HL-60 (cell line): ENCODE results near the gene CES2.

Source experiments
- DNase-seq, 2 experiments: peaks; one replicate each; pipeline ENCODE4 v3.0.0-alpha.2; 2010 to 2020; ENCODE audit warnings: low read depth in 1 of 2, low spot score in 1 of 2
- H3K27ac ChIP-seq: fragments of 250-450 bp; sonication (Bioruptor Pico); replicated peaks from 2 replicates; pipeline ENCODE4 v1.5.1; 2020; ENCODE audit warnings: mild to moderate bottlenecking, moderate library complexity
- H3K27me3 ChIP-seq: fragments of 250-450 bp; sonication (Bioruptor Pico); 2 replicates; pipeline ENCODE4 v1.5.1; 2021; ENCODE audit warnings: mild to moderate bottlenecking, moderate library complexity; ENCODE audit not compliant: insufficient read depth, poor library complexity, severe bottlenecking
- H3K4me3 ChIP-seq: replicated peaks from 2 replicates; pipeline ENCODE4 v1.5.1; 2011; ENCODE audit warnings: mild to moderate bottlenecking, control low read depth, low read length; ENCODE audit not compliant: insufficient read depth
- GABPA ChIP-seq: IDR thresholded peaks from 2 replicates; pipeline ENCODE4 v1.6.1; 2012; ENCODE audit warnings: low read depth
- POLR2AphosphoS5 ChIP-seq: IDR thresholded peaks from 2 replicates; pipeline ENCODE4 v1.6.1; 2012; ENCODE audit warnings: low read depth
- SPI1 ChIP-seq: IDR thresholded peaks from 2 replicates; pipeline ENCODE4 v1.6.1; 2012; ENCODE audit warnings: low read depth, mild to moderate bottlenecking, borderline replicate concordance
- TF ChIP-seq, protein P1 (sequence below): IDR thresholded peaks from one replicate; pipeline ENCODE4 v1.5.1; 2011; ENCODE audit warnings: low read length, control low read depth, inconsistent platforms; ENCODE audit not compliant: insufficient read depth
- TF ChIP-seq, protein P2 (sequence below): IDR thresholded peaks from 2 replicates; pipeline ENCODE4 v1.6.1; 2012; ENCODE audit warnings: low read depth; ENCODE audit not compliant: insufficient replicate concordance

The CES2 gene

DNA sequence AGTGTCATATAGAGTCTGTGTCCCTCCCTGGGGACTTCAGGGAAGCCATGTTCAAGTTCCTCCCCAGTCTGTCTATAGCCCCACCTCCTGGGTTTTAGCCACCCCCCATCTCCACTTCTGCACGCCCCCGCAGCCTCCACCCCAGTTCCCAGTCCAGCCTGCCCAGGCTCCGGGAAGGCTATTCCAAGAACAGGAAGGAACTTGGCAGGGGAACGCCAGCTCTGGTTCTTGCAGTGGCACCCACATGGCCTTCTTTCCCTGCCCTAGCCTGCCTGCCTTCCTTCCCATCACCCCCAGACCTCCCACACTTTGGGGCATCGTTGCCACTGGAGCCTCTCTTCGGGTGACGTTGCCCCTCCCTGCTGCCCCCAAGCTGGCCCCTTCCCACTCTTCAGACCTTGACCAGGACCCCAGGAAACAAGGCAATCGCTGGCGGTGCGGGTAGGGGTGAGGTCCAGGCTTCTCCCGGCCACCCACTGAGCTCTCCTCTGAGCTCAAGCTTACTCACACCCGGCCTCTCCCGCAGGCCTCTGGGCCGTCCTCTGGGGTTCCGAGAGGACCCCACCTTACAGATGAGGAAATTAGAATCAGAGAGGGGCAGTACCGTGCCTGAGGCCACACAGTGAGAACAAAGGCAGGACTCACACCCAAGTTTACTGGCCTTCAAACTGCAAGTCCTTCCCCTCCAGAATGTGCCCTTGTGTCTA lies 43.8 kb downstream of the CES2 start:
- Histone ChIP-seq H3K27ac (no peak overlapping the region), H3K4me3 (no peak overlapping the region), H3K27me3 (no peaks in the 10 kb centered on the region)
- DNase-seq = no peak
- TF ChIP-seq SPI1 (no peak), GABPA (no peak), POLR2AphosphoS5 (no peak)
- TF ChIP-seq, protein P1, sequence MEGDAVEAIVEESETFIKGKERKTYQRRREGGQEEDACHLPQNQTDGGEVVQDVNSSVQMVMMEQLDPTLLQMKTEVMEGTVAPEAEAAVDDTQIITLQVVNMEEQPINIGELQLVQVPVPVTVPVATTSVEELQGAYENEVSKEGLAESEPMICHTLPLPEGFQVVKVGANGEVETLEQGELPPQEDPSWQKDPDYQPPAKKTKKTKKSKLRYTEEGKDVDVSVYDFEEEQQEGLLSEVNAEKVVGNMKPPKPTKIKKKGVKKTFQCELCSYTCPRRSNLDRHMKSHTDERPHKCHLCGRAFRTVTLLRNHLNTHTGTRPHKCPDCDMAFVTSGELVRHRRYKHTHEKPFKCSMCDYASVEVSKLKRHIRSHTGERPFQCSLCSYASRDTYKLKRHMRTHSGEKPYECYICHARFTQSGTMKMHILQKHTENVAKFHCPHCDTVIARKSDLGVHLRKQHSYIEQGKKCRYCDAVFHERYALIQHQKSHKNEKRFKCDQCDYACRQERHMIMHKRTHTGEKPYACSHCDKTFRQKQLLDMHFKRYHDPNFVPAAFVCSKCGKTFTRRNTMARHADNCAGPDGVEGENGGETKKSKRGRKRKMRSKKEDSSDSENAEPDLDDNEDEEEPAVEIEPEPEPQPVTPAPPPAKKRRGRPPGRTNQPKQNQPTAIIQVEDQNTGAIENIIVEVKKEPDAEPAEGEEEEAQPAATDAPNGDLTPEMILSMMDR = no peak
- TF ChIP-seq, protein P2, sequence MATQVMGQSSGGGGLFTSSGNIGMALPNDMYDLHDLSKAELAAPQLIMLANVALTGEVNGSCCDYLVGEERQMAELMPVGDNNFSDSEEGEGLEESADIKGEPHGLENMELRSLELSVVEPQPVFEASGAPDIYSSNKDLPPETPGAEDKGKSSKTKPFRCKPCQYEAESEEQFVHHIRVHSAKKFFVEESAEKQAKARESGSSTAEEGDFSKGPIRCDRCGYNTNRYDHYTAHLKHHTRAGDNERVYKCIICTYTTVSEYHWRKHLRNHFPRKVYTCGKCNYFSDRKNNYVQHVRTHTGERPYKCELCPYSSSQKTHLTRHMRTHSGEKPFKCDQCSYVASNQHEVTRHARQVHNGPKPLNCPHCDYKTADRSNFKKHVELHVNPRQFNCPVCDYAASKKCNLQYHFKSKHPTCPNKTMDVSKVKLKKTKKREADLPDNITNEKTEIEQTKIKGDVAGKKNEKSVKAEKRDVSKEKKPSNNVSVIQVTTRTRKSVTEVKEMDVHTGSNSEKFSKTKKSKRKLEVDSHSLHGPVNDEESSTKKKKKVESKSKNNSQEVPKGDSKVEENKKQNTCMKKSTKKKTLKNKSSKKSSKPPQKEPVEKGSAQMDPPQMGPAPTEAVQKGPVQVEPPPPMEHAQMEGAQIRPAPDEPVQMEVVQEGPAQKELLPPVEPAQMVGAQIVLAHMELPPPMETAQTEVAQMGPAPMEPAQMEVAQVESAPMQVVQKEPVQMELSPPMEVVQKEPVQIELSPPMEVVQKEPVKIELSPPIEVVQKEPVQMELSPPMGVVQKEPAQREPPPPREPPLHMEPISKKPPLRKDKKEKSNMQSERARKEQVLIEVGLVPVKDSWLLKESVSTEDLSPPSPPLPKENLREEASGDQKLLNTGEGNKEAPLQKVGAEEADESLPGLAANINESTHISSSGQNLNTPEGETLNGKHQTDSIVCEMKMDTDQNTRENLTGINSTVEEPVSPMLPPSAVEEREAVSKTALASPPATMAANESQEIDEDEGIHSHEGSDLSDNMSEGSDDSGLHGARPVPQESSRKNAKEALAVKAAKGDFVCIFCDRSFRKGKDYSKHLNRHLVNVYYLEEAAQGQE = no peak

DNA sequence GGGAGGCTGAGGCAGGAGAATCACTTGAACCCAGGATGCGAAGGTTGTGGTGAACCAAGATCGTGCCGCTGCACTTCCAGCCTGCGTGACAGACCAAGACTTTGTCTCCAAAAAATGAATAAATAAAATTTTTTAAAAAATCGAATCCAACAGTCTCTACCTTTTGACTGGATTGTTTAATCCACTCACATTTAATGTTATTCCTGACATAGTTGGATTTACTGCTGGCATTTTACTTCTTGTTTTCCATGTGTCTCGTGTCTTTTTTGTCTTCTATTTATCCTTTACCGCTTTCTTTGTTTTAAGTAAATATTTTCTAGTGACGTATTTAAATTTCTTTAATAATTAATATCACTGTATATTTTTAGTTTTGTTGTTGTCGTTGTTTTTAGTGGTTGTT lies 47.7 kb downstream of the CES2 start:
- TF ChIP-seq, protein P2 = no peak
- TF ChIP-seq, protein P1 = no peak
- no peak for TF ChIP-seq SPI1
- no peak for TF ChIP-seq GABPA
- TF ChIP-seq POLR2AphosphoS5 = no peak
- H3K27ac ChIP-seq = no peak overlapping the region

DNA sequence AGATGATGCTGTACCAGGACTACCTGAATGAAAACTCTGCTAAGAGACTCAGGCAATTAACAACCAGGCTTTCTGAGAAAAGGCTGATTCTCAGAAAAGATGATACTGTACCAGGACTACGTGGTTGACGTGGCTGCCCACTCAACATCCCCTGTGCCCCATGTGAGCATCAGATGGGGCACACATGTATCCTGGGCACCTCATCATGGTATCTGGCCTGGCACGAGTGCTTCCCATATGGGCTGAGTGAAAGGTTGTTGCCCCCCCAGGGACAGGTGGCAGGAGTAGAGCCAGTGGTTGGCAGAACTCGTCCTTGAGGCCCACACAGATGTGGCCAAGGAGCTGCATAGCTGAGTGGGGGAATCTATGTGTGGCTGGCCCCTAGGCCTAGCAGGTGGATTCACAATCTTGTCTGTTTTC lies 49.6 kb downstream of the CES2 start:
- TF ChIP-seq, protein P1 = no peak
- TF ChIP-seq, protein P2 = no peak
- TF ChIP-seq SPI1 (no peak), POLR2AphosphoS5 (no peak), GABPA (no peak)
- Histone ChIP-seq H3K27me3 (no peaks in the 10 kb centered on the region), H3K4me3 (no peak overlapping the region), H3K27ac (no peak overlapping the region)
- DNase-seq = no peak

More for the DNA sequence above, 47.7 kb downstream of the CES2 start:
- no peak overlapping the region for H3K4me3 ChIP-seq
- H3K27me3 ChIP-seq = no peaks in the 10 kb centered on the region
- no peak for DNase-seq
